ES-I3 (cell line): ENCODE measurements around the gene CSKMT.
"Not testable (repeated sequence)": the region's sequence is repeated elsewhere in the genome, so short reads cannot be mapped to it uniquely, and the experiment has no call there.

Experiments used
- H3K36me3 ChIP-seq: 2 replicates; pipeline ENCODE4 v1.6.1; 2013; ENCODE audit warnings: mild to moderate bottlenecking, low read length, control low read depth, moderate library complexity; ENCODE audit not compliant: insufficient read depth
- H3K4me1 ChIP-seq: 2 replicates; pipeline ENCODE4 v1.6.1; 2013; ENCODE audit warnings: mild to moderate bottlenecking, control low read depth, low read length; ENCODE audit not compliant: insufficient read depth
- H3K9ac ChIP-seq: 2 replicates; pipeline ENCODE4 v1.6.1; 2013; ENCODE audit warnings: low read depth, mild to moderate bottlenecking, low read length, moderate library complexity
- H3K9me3 ChIP-seq: 2 replicates; pipeline ENCODE4 v1.6.1; 2013; ENCODE audit warnings: mild to moderate bottlenecking, low read length, moderate library complexity; ENCODE audit not compliant: control insufficient read depth, insufficient read depth

Gene CSKMT

GRCh38 chr11:62689421-62690183, 24.5 kb downstream of the CSKMT start, which contains the start of gene LRRN4CL:
Gene LRRN4CL (minus strand): TSS chr11:62689530. CDS start chr11:62688508, 1,022 bp downstream.
- H3K9ac ChIP-seq: no peak within 1 kb of the TSS
- no peaks in the 10 kb centered on the region for H3K9me3 ChIP-seq
- H3K36me3 ChIP-seq: peaks cover 8% of the 10 kb centered on the region
- peaks cover 18% of the 10 kb centered on the region for H3K4me1 ChIP-seq

DNA sequence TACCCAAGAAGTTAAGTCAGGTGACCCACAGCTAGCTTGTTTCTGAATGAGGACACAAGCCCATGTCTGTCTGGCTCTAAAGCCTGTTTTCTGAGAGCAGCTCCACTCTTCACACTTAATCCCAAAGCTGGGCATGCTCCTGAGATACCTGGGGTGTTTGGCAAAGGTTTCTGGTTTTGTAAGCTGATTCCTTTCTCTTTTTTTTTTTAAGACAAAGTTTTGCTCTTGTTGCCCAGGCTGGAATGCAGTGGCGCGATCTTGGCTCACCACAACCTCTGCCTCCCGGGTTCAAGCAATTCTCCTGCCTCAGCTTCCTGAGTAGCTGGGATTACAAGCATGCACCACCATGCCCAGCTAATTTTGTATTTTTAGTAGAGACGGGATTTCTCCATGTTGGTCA, 28.5 kb downstream of the CSKMT start:
- not testable (repeated sequence) for H3K9ac ChIP-seq, H3K36me3 ChIP-seq, H3K9me3 ChIP-seq
- H3K4me1 ChIP-seq: peaks cover 15% of the 10 kb centered on the region

GRCh38 chr11:62694455-62695167, 29.5 kb downstream of the CSKMT start:
- Histone ChIP-seq H3K9ac (no peak overlapping the region), H3K36me3 (peaks cover 8% of the 10 kb centered on the region), H3K4me1 (peaks cover 8% of the 10 kb centered on the region; the same call in 1 of the 2 replicates), H3K9me3 (no peaks in the 10 kb centered on the region)

- no peaks in the 10 kb centered on the region; the same call in 1 of the 2 replicates for H3K36me3 ChIP-seq
- H3K4me1 ChIP-seq: no peaks in the 10 kb centered on the region
These were observed 37.1 kb downstream of the CSKMT start for GRCh38 chr11:62702246-62702645.

DNA sequence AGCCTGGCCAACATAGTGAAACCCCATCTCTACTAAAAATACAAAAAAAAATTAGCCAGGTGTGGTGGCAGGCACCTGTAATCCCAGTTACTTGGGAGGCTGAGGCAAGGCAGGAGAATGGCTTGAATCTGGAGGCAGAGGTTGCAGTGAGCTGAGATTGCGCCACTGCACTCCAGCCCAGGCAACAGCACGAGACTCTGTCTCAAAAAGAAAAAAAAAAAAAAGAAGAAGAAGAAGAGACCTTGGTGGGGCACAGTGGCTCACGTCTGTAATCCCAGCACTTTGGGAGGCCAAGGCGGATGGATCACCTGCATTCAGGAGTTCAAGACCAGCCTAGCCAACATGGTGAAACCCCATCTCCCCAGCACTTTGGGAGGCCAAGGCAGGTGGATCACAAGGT, 38.8 kb downstream of the CSKMT start:
- not testable (repeated sequence) for H3K9me3 ChIP-seq, H3K36me3 ChIP-seq, H3K9ac ChIP-seq, H3K4me1 ChIP-seq

More at GRCh38 chr11:62702246-62702645, 37.1 kb downstream of the CSKMT start:
- Histone ChIP-seq H3K9me3 (no peaks in the 10 kb centered on the region), H3K9ac (no peak overlapping the region)

- H3K9ac ChIP-seq: peak overlapping the region; percentile 74; the same call in 1 of the 2 replicates
- H3K9me3 ChIP-seq: no peaks in the 10 kb centered on the region
- H3K4me1 ChIP-seq: no peaks in the 10 kb centered on the region
- no peaks in the 10 kb centered on the region for H3K36me3 ChIP-seq
These were observed 40.3 kb downstream of the CSKMT start for GRCh38 chr11:62705413-62705812.

- Histone ChIP-seq H3K9me3 (no peaks in the 10 kb centered on the region), H3K9ac (peak overlapping the region; percentile 74), H3K36me3 (no peaks in the 10 kb centered on the region), H3K4me1 (no peaks in the 10 kb centered on the region)
These were observed 41.1 kb downstream of the CSKMT start for GRCh38 chr11:62705880-62706849.

GRCh38 chr11:62706850-62707247, 41.7 kb downstream of the CSKMT start:
- H3K4me1 ChIP-seq: no peaks in the 10 kb centered on the region
- H3K36me3 ChIP-seq: no peaks in the 10 kb centered on the region
- H3K9me3 ChIP-seq: no peaks in the 10 kb centered on the region
- H3K9ac ChIP-seq: peak overlapping the region; percentile 70

DNA sequence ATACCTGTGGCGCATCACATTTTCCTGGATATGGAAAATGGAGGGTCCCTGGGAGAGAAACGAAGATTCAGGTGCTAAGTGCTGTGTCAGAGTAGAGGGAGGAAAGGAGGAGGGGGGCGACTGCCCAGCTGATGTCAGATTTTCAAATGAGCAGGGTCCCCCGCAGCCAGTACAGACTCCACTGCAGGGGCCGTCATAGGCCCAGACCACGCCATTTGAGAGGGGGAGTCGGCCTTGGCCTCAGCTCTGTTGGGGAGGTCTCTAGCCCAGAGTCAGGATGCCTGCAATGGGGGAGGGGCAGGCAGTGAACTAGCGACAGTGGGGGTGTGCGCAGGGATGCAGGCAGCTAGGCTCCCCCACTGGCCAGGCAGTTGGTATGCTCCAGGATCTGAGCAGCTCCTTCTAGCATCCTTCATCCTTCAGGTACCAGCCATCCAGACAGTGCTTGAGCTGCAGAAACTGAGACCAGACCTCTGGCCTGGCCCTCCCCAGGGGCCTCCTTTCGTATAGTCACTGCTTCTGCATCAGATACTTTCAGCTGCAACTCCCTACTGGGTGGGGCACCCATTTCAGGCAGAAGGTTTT, 42.3 kb downstream of the CSKMT start, which contains the start of the genes BSCL2 and GNG3:
Gene BSCL2 (minus strand): TSS at position 148 of the 585 bp plus-strand sequence. CDS start 229 bp downstream, outside the sequence.
Gene GNG3 (plus strand): TSS at position 400 of the 585 bp plus-strand sequence. CDS start 620 bp downstream, outside the sequence.
- Histone ChIP-seq H3K36me3 (no peaks in the 10 kb centered on the region), H3K4me1 (no peaks in the 10 kb centered on the region), H3K9me3 (no peaks in the 10 kb centered on the region), H3K9ac (peak within 1 kb of the TSS; percentile 70)

DNA sequence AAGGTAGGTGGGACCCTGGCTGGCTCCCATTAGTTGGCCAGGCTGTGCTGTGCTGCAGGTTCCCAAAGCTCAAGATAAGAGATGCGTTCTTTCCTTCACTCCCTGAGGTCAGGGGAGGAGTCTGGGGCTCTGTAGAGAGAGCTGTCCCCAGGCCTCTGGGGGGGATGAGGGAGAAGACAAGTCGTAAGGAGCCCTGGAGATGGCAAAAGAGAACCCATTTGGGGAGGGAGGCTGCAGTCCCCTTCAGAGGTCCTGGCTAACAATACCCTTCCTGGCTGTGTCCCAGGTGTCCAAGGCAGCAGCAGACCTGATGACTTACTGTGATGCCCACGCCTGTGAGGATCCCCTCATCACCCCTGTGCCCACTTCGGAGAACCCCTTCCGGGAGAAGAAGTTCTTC, 43.3 kb downstream of the CSKMT start:
- Histone ChIP-seq H3K36me3 (no peaks in the 10 kb centered on the region), H3K9me3 (no peaks in the 10 kb centered on the region), H3K9ac (peak overlapping the region; percentile 89; the same call in 1 of the 2 replicates), H3K4me1 (no peaks in the 10 kb centered on the region)

- Histone ChIP-seq H3K4me1 (no peaks in the 10 kb centered on the region), H3K36me3 (no peaks in the 10 kb centered on the region), H3K9me3 (no peaks in the 10 kb centered on the region), H3K9ac (peak overlapping the region; percentile 89)
These were observed 43.7 kb downstream of the CSKMT start for GRCh38 chr11:62708793-62709192.

- Histone ChIP-seq H3K9me3 (no peaks in the 10 kb centered on the region), H3K36me3 (no peaks in the 10 kb centered on the region; the same call in 1 of the 2 replicates), H3K4me1 (no peaks in the 10 kb centered on the region), H3K9ac (peak overlapping the region; percentile 89)
These were observed 44.3 kb downstream of the CSKMT start for GRCh38 chr11:62709247-62710000.

DNA sequence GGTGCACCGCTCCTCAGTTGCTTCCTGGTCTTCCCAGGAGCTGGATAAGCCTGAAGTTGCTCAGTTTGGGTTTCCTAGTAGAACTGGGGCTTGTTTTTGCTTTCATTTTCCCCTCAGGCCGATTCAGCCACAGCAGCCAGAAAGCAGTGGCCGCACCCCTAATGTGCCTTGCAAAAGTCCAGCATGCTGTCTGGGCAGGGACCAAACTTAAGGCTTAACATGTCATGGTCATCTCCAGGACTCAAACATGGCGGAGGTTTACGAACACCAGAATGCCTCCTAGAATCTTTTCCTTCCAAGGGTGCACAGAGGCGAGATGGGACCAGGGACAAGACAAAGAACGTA, 44.9 kb downstream of the CSKMT start:
- H3K9ac ChIP-seq: peak overlapping the region; percentile 89
- no peaks in the 10 kb centered on the region for H3K9me3 ChIP-seq
- H3K36me3 ChIP-seq: peaks cover 3% of the 10 kb centered on the region
- no peaks in the 10 kb centered on the region for H3K4me1 ChIP-seq
